Thyroid gland (tissue), 4 donors: ENCODE measurements around the gene FARP2.

ENCODE experiments used
- POLR2A ChIP-seq, 2 donors: fragments of 450-650 bp; IDR thresholded peaks; one replicate each; pipeline ENCODE4 v1.6.1; 2017; ENCODE audit warnings: antibody characterized with exemption in 2 of 2, mild to moderate bottlenecking in 2 of 2, moderate library complexity in 1 of 2
- TF ChIP-seq, protein P1 (sequence below), 6 experiments: fragments of 200-600 bp in 3 of 6; fragments of 450-650 bp in 3 of 6; sonication (generic) in 3 of 6; IDR thresholded peaks; one replicate each; pipeline ENCODE4 v1.5.1; 2016 to 2019; ENCODE audit warnings: antibody characterized with exemption in 6 of 6, mild to moderate bottlenecking in 2 of 6, inconsistent platforms in 1 of 6, moderate library complexity in 1 of 6

DNA sequence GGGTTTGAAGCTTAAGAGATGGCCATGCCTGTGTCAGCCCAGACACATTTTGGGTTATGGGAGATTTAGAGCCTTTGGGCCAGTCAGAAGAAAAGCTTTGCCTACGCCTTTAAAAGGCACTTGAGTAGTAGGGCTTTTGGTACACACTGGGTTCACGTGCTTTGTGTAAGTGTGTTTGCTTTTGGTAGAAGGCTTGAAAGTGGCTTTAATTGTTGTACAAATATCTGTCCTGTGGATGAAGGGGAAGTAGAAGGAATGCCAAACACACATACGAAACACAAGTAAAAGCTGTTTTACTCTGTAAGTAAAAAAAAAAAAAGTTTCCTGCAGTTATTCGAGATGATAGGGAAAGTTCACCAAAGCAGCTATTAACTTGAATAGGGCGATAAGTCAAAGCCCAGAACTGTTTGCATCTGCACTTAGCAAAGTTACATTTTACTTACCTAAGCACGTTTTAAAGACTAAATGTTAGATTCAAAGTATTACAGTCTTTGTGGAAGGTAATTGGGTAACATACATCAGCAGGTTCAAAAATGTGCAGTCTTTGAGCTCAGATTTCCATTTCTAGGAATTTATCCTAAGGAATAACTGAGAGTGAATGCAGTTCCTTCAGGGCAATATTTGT lies 76.9 kb downstream of the FARP2 start:
- TF ChIP-seq, protein P1, sequence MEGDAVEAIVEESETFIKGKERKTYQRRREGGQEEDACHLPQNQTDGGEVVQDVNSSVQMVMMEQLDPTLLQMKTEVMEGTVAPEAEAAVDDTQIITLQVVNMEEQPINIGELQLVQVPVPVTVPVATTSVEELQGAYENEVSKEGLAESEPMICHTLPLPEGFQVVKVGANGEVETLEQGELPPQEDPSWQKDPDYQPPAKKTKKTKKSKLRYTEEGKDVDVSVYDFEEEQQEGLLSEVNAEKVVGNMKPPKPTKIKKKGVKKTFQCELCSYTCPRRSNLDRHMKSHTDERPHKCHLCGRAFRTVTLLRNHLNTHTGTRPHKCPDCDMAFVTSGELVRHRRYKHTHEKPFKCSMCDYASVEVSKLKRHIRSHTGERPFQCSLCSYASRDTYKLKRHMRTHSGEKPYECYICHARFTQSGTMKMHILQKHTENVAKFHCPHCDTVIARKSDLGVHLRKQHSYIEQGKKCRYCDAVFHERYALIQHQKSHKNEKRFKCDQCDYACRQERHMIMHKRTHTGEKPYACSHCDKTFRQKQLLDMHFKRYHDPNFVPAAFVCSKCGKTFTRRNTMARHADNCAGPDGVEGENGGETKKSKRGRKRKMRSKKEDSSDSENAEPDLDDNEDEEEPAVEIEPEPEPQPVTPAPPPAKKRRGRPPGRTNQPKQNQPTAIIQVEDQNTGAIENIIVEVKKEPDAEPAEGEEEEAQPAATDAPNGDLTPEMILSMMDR (IDR thresholded peaks at IDR 0.05): no peak
- no peak for TF ChIP-seq POLR2A (IDR thresholded peaks at IDR 0.05)
